Measurements from ENCODE around the gene SCAPER.

SCAPER gene

DNA sequence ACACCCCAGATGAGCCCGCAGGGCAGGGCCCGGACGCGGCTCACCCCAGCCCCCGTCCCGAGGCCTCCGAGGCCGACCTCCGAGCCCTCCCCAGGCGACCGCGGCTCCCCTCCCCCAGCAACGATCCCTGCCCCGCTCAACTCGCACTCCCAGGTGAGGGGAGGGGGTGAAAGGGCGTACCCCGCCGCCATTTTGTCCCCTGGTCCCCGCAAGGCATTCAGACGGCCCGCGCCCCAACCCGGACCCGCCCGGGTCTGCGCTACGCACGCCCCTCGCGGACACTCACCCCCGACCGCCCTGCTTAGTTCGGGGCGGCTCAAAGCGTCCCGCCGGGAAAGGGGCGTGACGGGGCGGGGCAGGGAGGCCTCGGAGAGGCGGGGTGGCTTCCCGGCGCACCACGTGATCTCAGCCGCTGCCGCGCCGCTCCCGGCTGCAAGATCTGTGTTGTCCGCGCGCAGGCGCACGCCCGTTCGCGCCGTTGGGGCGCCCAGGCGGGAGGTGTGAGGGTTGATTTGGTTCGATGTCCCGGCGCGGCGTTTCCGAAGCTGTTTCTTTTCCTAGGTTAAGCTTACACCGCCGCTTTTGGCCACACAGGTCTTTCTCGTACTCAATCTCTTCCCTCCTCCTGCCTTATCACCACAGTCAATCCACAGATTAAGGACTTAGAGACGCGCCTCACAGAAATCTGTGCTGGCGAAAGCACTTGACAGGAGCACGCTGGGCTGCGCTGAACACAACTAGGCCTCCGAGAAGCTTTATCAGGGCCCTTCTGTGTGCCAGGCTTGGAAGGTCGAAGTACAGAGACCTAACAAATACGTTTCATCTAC lies at the start of gene SCAPER:
Gene SCAPER (minus strand): TSS at position 328 of the 827 bp plus-strand sequence. CDS start 21,523 bp downstream, outside the sequence.
- DNase-seq (ENCODE audit: low read depth), result peak; percentile 31

- DNase-seq (ENCODE audit: low read depth), result no peak
These were observed 49.6 kb upstream of the SCAPER start for GRCh38 chr15:76954744-76955143.

- no peak for DNase-seq (ENCODE audit: low read depth)
These were observed 48.8 kb upstream of the SCAPER start for GRCh38 chr15:76953913-76954312.

DNA sequence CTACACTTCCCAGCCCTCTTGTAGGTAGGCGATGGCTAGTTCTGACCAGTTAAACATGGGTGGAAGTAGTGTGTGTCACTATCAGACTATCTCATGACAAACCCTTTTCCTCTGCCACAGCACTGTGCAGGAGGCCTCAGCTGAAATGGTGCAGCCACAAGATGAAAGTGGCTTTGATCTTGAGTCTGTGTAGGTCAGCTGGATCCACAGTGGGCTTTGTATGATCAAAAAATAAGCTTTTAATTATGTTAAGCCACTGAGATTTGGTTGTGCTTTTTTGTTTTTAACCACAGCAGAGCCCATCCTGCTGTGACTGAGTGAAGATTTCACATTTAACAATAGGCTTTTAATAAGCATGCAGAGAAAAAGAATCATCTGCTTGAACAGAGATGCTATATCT lies 46.1 kb upstream of the SCAPER start:
- no peak for DNase-seq (ENCODE audit: low read depth)

GRCh38 chr15:76947454-76947853 lies 42.3 kb upstream of the SCAPER start:
- DNase-seq (ENCODE audit: low read depth), result no peak

DNA sequence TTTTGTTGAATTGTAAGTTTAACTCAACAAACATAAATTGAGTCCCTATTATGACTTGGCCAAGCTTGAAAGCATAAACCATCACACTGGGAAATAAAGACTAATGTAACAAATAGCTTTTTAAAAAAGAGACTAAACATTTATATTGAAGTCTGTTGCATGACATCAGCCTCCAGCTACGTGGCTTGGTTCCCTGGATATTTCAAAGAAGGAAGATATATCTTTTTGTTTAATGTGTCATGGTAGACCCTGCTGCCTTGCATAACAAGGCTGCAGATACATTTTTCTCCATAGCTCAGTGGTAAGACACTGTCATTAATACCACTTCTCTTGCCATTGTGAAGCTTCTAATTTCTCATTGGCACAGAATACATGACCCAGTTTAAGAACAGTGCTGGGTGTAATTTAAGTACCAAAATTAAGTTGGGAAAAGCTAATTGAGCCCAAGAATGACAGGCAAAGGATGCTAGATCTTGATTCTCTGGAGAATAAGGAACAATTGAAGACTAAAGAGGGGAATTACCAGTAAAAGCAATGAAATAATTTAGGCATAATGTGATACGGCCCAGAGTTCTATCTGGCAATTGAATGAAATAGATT lies 40.5 kb upstream of the SCAPER start:
- no peak for DNase-seq (ENCODE audit: low read depth)

DNA sequence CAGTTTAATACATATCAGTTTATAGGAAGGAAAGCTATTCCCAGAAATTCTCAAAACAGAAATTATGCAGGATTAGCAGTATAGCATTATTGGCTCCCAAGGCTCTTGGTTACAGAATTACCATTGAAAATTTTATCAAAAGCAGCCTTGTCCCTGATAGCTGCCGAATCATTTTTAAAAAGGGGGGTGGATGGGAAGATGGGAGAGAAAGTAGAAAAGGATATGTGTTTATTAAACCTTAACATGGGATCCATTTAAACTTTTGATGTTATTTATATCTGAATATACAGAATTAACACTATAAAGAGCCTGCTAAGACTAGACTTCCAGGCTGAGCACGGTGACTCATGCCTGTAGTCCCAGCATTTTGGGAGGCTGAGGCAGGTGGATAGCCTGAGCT lies 37.2 kb upstream of the SCAPER start:
- DNase-seq (ENCODE audit: low read depth), result no peak

DNA sequence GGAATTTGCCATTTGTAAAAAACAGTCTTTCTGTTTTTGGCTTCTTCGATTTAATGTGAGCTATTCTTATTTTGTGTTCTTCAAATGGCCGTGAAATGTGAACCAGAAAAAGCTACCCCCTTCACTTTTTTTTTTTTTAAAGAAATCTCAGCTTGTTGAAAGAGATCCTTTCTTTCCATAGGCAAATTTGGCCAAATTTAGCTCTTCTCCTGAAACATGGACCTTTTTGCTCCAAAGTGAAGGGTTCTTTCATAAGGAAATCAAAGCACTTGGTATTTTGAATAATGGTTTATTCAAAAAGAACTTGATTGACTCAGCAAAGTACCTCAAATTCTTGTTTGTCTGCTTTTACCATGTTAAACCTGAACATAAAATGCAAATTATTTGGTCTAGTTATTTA lies 36.5 kb upstream of the SCAPER start:
- DNase-seq (ENCODE audit: low read depth), result no peak

DNA sequence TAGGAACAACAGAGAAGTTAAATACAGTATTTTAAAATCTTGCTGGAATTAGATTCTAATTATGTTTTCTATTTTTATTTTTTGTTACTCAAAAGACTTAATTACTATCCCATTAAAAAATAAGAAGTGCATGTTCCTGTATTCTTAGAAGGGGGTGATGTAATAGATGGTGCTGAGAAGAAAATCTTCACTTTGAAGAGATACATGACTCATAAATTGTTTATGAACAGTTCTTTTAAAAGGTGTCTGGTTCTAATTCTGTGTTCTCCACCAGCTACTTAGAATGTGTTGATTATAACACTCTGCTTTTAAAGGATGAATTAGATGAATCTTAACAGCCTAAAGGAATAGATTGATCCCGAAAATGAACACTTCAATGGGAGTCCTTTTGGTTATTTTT lies 34.6 kb upstream of the SCAPER start:
- no peak for DNase-seq (ENCODE audit: low read depth)

DNA sequence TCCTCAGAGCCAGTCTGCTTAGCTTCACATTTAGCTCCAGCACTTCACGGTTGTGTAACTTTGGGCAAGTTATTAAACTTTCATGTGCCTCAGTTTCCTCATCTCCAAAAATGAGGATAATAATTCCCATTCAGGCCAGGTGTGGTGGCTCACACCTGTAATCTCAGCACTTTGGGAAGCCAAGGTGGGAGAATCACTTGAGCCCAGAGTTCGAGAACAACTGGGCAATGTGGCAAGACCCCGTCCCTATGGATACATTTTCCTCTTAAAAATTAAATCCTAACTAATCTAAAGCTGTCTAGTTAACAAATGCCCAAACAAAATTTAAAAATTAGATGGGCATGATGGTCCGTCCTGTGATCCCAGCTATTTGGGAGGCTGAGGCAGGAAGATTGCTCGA lies 33.6 kb upstream of the SCAPER start:
- no peak for DNase-seq (ENCODE audit: low read depth)

DNA sequence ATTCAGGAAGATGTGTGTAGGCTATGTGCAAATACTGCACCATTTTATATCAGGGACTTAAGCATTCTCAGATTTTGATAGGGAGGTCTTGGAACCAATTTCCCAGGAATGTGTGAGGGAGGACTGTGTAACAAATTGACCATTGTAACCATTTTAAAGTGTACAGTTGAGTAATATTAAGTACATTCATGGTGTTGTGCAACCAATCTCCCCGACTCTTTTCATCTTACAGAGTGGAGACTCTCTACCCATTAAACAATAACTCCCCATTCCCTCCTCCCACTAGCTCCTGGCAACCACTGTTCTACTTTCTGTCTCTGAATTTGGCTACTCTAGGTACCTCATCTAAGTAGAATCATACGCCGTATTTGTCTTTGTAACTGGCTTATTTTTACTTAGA lies 31.5 kb upstream of the SCAPER start:
- DNase-seq (ENCODE audit: low read depth), result no peak

DNA sequence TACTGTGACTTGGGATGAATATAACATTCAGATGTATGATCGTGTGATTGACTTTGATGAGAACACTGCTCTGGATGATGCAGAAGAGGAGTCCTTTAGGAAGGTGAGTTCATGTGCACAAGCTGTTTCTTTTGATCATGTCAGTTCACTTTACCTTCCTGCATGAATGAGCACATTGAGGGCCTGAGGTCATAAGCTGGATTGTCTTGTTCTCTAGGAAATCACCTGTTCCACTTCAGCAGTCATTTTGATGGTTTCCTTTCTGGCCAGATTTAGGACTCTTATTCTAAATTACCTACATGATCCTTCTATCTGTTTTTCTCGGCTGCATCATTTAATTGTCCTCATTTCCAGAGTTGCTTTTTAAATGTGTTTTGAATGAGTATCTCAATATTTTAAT lies 30.5 kb upstream of the SCAPER start:
- no peak for DNase-seq (ENCODE audit: low read depth)

- DNase-seq (ENCODE audit: low read depth), result no peak
These were observed 27.2 kb upstream of the SCAPER start for GRCh38 chr15:76932135-76932966.

- peak; percentile 63 for DNase-seq (ENCODE audit: low read depth)
These were observed 26.4 kb upstream of the SCAPER start, which contains the start of gene RCN2 for GRCh38 chr15:76931397-76932134. RCN2 (plus strand) TSS chr15:76931749; CDS start chr15:76931842, 93 bp downstream.

DNA sequence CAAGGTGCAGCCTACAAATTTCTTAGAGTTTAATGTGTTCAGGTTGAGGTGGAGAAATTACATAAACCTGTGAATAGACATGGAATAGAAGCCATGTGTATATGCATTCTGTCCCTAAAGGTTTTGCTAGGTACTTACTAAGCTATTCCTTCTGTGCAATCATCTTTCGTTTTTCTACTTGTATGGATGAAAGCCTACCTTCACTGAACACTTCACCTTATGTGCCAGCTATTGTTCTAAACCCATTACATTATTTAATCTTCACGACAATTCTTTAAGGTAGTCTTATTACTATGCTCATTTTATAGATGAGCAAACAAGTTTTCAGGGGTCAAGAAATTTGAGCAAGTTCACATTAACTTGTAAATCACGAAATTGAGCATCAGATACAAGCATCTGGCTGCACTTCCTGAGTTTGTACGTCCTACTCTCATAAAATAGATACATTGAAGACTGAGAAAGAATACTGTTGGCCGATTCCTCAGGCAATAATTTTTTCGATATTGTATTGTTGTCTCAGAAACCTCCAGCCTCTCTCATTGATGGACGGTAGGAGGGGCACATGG lies 25.8 kb upstream of the SCAPER start:
- no peak for DNase-seq (ENCODE audit: low read depth)

DNA sequence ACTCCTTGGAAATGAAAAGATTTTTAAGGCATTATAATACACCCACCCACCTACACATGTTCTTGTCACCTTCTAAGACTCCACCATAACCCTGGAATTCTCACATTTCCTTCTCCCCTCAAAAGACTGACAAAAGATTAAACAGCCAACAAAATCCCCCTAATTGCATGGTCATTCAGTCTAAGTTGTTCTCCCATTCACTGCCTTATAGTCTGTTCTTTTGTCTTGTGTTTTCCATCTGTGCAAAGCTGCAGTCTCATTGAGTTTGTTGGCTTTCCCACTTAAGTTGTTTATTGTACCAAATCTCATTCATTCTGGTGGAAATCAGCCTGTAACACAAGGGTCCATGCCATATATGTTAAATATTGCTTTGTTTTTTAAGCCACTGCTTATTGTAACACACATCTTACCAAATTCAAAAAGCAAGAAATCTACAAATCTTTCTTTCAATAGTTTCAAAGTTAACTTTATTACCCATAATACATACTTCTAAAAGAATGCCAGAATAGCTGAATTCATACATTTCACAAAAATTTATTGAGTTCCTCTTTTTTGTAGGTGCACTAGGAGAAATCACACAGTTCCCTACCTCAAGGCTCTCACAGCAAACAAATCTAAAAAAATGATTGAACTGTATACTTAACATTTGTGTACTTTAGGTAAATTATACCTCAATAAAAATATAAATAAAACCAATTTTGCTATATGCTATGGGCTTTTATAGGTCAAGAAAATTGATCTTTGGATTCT lies 24.0 kb upstream of the SCAPER start:
- DNase-seq (ENCODE audit: low read depth), result no peak

DNA sequence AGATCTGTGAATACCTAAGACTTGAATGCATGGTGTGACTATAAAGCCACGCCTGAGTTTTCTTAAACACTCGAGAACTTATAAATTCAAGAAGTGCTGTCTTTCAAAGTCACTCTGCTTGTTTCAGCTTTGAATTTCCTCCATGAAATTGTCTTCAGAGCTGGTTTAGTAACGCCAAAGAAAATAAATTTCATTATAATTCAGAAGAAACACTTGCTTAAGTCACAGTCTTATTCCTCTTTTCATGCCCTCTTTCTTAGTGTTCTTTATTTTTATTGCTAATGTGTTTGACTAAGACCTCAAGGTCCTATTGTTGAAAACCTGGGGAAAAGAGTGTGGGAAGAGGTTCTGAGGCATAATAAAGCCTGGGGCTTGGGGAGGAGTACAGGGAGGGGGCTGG lies 23.1 kb upstream of the SCAPER start:
- no peak for DNase-seq (ENCODE audit: low read depth)

DNA sequence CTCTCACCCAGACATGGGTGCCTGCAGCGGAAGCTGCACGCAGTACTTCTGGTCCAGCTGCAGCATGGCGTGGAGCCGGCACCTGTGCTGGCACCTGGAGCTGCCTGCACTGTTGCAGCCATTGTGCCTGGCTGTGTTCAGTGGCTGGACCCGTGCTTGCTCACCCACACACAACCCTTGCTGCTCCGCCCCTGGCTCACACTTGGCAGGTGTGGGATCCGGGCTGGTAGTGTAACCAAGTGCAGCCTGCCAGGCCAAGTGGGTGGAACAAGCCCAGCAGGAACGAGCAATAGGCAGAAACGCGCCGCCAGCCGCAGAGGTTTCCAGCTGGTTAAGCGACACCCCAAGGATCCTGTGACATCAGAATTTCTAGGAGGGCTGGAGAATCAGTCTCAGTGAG lies 11.2 kb upstream of the SCAPER start:
- no peak for DNase-seq (ENCODE audit: low read depth)

- no peak for DNase-seq (ENCODE audit: low read depth)
These were observed 8.6 kb upstream of the SCAPER start for GRCh38 chr15:76913737-76914136.

DNA sequence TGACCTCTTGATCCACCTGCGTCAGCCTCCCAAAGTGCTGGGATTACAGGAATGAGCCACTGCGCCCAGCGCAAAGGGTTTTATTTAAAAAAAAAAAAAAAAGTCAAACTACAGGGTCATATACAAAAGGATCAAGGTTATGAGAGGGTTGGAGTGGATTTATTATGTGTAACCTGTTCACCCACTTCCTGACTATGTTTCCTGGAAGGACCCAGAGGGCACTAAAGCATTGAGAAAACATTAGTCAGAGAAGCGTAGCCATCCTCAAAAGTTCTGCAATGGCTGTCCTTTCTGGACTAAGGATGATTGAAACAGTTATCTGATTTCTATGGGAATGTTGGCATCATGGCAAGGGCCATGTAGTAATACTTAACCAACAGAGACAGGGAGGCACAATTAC lies 7.3 kb upstream of the SCAPER start:
- no peak for DNase-seq (ENCODE audit: low read depth)

DNA sequence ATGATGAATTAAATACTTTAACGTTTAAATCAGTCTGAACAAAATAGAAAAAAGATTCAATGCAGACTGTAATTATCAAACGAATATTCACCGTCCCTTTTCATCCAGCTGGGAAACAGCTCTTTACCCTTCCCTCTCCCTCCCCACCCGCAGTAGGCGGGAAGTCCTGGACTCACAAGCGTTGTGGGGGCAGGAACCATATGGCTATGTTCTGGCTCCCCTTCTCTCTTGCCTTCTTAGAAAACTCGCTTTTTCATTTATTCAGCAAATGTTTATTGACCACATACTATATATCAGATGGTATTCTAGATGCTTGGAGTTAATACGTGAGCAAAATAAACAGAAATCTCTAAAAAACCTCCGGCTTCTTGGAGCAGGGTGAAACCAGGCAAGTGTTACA lies 715 bp upstream of the SCAPER start:
- no peak for DNase-seq (ENCODE audit: low read depth)
